Osteoblast (primary cell): ENCODE data around the gene PEX26. TPM values are rescaled to one million over a fixed set of nuclear protein-coding genes. Genes with fewer than 3 reads are reported as not detected.
A peak's percentile ranks its signal among the peaks of the same experiment; 100 is the strongest.

Source experiments
- DNase-seq: peaks from one replicate; pipeline ENCODE4 v3.0.0; 2011; ENCODE audit warnings: low spot score, mixed read lengths; ENCODE audit not compliant: insufficient read length; ENCODE audit errors: missing footprints
- H2AFZ ChIP-seq: 2 replicates; pipeline ENCODE4 v1.6.0; 2011; ENCODE audit warnings: mild to moderate bottlenecking, low read length
- H3K27ac ChIP-seq: 2 replicates; pipeline ENCODE4 v1.5.1; 2011; ENCODE audit warnings: mild to moderate bottlenecking, low read depth, low read length, moderate library complexity
- H3K27me3 ChIP-seq: 2 replicates; pipeline ENCODE4 v1.6.0; 2012; ENCODE audit warnings: mild to moderate bottlenecking, control low read depth, inconsistent platforms, low read length, moderate library complexity; ENCODE audit not compliant: insufficient read depth
- H3K36me3 ChIP-seq: 2 replicates; pipeline ENCODE4 v1.5.1; 2011; ENCODE audit warnings: mild to moderate bottlenecking, low read length, control low read depth, moderate library complexity; ENCODE audit not compliant: insufficient read depth
- H3K4me1 ChIP-seq: 2 replicates; pipeline ENCODE4 v1.5.1; 2011; ENCODE audit warnings: mild to moderate bottlenecking, low read length, control low read depth, moderate library complexity; ENCODE audit not compliant: insufficient read depth
- H3K4me2 ChIP-seq: 2 replicates; pipeline ENCODE4 v1.6.0; 2011; ENCODE audit warnings: mild to moderate bottlenecking, low read length; ENCODE audit not compliant: insufficient read depth
- H3K4me3 ChIP-seq: fragments of 200-600 bp; sonication (generic); 3 replicates; pipeline ENCODE4 v1.5.1; 2012; ENCODE audit warnings: mild to moderate bottlenecking, low read length, inconsistent platforms; ENCODE audit not compliant: insufficient read depth
- H3K79me2 ChIP-seq: 2 replicates; pipeline ENCODE4 v1.6.0; 2012; ENCODE audit warnings: mild to moderate bottlenecking, low read length, control low read depth, inconsistent platforms; ENCODE audit not compliant: insufficient read depth
- H3K9me3 ChIP-seq: 2 replicates; pipeline ENCODE4 v1.5.1; 2011; ENCODE audit warnings: low read depth, low read length, control low read depth
- H4K20me1 ChIP-seq: 2 replicates; pipeline ENCODE4 v1.6.0; 2012; ENCODE audit warnings: mild to moderate bottlenecking, low read length, control low read depth; ENCODE audit not compliant: insufficient read depth
- total RNA-seq: library from RNA; depleted of rRNA; stranded (reverse); fragments of >200 nt; gene quantifications from 2 replicates; pipeline ENCODE4 v1.2.3, GENCODE V29; 2012
- TF ChIP-seq, protein P1 (sequence below): IDR thresholded peaks from 2 replicates; pipeline ENCODE4 v1.5.1; 2011; ENCODE audit warnings: mild to moderate bottlenecking, low read depth, low read length, moderate library complexity; ENCODE audit errors: extremely low read depth

Gene PEX26
- total RNA-seq, 1 donor: 26.8 TPM

DNA sequence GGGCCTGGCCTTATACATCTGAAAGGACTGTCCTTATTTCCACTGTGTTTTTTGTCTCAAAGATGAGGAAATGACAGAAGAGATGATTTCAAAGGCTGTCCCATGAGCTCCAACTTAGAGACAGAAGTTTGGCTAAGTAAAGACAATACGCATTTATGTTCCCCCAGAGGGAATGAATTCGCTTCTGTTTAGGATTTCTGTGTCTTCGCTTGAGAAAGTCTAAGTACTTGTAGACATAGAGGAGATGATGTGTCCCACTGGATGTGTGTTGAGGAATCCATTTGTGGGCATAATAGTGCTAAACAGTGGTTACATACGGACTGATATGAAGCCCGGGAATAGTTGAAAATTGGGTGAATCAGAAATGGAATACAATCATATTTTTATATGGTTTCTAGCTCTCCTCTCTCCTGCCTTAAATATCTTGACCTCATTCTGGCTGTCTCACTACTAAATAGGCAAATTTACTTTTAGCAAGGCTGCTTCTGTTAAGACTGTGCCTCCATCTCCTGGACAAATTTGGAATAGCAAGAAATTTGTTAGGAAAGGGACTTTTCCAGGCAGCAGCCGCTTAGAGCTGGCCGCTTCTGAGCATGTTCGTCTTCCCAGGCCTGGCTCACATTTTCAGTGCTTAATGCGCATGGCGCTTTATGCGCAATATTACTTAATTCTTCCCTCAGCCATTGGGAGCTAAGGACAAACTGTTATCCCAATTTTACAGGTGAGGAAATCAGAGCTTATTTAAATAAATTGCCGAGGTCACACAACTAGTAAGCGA, 1.9 kb upstream of the PEX26 start:
- H3K27me3 ChIP-seq: no peaks in the 10 kb centered on the region
- H3K79me2 ChIP-seq: peaks cover 36% of the 10 kb centered on the region
- H3K9me3 ChIP-seq: no peaks in the 10 kb centered on the region
- H3K4me1 ChIP-seq: peaks cover 29% of the 10 kb centered on the region
- no peaks in the 10 kb centered on the region for H4K20me1 ChIP-seq
- peaks cover 15% of the 10 kb centered on the region for H3K36me3 ChIP-seq
- H3K27ac ChIP-seq: peak overlapping the region; percentile 93
- peak overlapping the region; percentile 89 for H3K4me2 ChIP-seq
- H3K4me3 ChIP-seq: peak overlapping the region; percentile 13
- TF ChIP-seq, protein P1, sequence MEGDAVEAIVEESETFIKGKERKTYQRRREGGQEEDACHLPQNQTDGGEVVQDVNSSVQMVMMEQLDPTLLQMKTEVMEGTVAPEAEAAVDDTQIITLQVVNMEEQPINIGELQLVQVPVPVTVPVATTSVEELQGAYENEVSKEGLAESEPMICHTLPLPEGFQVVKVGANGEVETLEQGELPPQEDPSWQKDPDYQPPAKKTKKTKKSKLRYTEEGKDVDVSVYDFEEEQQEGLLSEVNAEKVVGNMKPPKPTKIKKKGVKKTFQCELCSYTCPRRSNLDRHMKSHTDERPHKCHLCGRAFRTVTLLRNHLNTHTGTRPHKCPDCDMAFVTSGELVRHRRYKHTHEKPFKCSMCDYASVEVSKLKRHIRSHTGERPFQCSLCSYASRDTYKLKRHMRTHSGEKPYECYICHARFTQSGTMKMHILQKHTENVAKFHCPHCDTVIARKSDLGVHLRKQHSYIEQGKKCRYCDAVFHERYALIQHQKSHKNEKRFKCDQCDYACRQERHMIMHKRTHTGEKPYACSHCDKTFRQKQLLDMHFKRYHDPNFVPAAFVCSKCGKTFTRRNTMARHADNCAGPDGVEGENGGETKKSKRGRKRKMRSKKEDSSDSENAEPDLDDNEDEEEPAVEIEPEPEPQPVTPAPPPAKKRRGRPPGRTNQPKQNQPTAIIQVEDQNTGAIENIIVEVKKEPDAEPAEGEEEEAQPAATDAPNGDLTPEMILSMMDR: peak; percentile 89
- peak; percentile 89 for DNase-seq
- peak overlapping the region; percentile 65 for H2AFZ ChIP-seq

DNA sequence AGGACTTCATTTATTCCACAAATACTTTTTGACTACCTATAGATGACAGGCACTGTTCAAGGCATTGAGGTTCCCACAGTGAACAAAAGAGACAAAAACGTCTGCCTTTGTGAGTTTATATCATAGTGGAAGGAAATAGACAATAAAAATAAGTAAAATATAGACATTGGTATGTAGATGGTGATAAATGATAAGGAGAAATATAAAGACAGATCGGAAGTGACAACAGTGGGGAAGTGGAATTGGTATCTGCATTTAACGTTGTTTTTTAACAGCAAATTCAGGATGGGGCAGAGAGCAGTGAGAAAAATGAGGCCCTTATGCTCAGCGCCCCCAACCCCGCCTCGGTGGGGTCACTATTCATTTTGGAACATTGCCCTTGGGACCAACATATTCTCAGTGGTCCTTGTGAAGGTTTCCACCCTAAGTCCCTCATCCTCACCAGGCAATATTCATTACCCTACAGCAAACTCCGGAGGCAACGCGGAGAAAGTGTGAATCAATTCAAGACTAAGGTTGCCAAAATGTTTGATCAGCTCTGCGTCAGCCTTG, 627 bp upstream of the PEX26 start:
- H3K9me3 ChIP-seq: no peaks in the 10 kb centered on the region
- peak overlapping the region; percentile 89 for H3K4me2 ChIP-seq
- DNase-seq: peak; percentile 78
- H3K36me3 ChIP-seq: peaks cover 27% of the 10 kb centered on the region
- TF ChIP-seq, protein P1: no peak
- H3K27ac ChIP-seq: peak overlapping the region; percentile 93
- H3K4me3 ChIP-seq: peak overlapping the region; percentile 98
- peaks cover 4% of the 10 kb centered on the region for H4K20me1 ChIP-seq
- H2AFZ ChIP-seq: peak overlapping the region; percentile 98
- peaks cover 29% of the 10 kb centered on the region for H3K4me1 ChIP-seq
- peaks cover 48% of the 10 kb centered on the region for H3K79me2 ChIP-seq
- no peaks in the 10 kb centered on the region for H3K27me3 ChIP-seq

DNA sequence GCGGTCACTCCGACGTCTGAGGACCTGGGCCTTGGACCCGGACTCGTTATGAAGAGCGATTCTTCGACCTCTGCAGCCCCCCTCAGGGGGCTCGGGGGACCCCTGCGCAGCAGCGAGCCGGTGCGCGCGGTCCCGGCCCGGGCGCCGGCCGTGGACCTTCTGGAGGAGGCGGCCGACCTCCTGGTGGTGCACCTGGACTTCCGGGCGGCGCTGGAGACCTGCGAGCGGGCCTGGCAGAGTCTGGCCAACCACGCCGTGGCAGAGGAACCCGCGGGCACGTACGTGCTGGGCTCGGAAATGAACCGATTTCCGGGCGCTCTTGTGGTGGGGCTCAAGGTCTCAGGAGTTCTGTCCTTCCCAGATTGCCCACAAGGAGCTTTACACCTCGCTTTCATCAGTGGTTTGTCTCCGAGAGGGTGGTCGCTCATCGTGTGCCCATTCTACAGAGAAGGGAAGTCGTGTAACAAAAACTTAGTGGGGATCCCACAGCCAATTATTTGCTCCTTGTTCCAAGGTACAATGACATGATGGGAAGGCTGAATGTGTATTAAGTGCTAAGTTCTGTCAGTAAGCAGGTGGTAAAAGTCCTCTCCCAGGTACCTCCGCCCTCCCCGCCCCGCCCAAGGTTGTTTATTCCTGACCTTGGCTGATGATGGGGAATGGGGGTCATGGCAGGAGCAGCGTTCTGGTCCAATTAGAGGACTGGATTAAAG, 695 bp downstream of the PEX26 start:
- peak overlapping the region; percentile 89 for H3K4me2 ChIP-seq
- TF ChIP-seq, protein P1: no peak
- peak overlapping the region; percentile 93 for H3K27ac ChIP-seq
- peaks cover 61% of the 10 kb centered on the region for H3K79me2 ChIP-seq
- H3K9me3 ChIP-seq: no peaks in the 10 kb centered on the region
- peaks cover 38% of the 10 kb centered on the region for H3K36me3 ChIP-seq
- no peaks in the 10 kb centered on the region for H3K27me3 ChIP-seq
- peaks cover 29% of the 10 kb centered on the region for H3K4me1 ChIP-seq
- H2AFZ ChIP-seq: peak overlapping the region; percentile 97
- H4K20me1 ChIP-seq: peaks cover 4% of the 10 kb centered on the region
- peak overlapping the region; percentile 98 for H3K4me3 ChIP-seq
- peak; percentile 74 for DNase-seq
